CD1c-positive myeloid dendritic cell (primary cell): ENCODE results near the gene IFNL4.
A peak's percentile ranks its signal among the peaks of the same experiment; 100 is the strongest.
"Not testable (repeated sequence)": the region's sequence is repeated elsewhere in the genome, so short reads cannot be mapped to it uniquely, and the experiment has no call there.

Source experiments
- DNase-seq: peaks from one replicate; pipeline ENCODE4 v3.0.0-alpha.2; 2016; ENCODE audit errors: extremely low spot score

The IFNL4 gene

DNA sequence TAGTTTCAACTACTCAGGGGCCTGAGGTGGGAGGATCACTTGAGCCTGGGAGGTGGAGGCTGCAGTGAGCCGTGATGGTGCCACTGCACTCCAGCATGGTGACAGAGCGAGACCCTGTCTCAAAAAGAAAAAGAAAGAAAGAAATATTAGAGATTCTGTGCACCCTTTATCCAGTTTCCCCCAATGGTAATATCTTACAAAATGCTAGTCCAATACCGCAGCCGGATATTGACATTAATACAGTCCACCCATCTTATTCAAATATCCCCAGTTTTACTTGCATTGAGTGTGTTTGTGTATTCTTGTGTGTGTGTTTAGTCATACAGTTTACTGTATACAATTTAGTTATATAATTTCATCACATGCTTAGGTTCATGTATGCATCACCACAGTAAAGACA, 8.6 kb upstream of the IFNL4 start:
- DNase-seq, result no peak

DNA sequence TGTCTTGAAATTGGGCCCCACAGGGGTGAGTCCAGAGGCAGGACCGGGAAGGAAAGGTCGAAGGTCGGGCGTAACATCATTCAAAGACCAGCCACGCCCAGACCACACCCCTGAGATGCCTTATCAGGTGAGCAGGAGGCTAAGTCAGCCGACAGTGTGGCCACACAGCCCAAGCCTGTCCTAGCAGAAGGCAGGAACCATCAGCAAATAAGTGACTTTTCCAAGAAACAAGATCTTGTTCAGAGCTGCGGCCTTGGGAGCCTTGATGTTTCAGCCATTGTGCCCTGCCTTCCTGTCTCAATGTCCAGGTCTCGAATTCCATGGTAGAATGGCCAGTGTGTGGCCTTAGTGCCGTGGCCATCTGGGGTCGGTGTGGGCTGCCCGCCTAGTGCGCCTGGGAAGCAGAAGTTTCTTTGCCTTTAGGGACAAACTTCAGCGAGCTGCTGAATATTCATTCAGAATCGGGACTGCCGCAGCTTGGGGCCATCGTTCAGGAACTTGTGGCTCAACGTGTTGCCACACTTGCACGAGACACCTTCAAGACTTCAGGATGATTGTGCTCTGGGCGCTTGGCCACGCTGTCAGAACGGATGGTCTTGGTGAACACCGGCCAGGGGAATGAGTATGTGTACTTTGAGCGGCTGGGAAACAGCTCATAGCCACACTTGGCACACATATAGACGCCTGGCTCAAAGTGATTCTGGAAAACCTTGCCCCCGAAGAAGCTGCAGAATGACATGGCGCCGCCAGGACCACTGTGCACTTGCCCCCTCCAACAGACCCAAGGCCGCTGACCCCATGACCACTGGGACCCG, 6.1 kb upstream of the IFNL4 start:
- DNase-seq, result no peak

DNA sequence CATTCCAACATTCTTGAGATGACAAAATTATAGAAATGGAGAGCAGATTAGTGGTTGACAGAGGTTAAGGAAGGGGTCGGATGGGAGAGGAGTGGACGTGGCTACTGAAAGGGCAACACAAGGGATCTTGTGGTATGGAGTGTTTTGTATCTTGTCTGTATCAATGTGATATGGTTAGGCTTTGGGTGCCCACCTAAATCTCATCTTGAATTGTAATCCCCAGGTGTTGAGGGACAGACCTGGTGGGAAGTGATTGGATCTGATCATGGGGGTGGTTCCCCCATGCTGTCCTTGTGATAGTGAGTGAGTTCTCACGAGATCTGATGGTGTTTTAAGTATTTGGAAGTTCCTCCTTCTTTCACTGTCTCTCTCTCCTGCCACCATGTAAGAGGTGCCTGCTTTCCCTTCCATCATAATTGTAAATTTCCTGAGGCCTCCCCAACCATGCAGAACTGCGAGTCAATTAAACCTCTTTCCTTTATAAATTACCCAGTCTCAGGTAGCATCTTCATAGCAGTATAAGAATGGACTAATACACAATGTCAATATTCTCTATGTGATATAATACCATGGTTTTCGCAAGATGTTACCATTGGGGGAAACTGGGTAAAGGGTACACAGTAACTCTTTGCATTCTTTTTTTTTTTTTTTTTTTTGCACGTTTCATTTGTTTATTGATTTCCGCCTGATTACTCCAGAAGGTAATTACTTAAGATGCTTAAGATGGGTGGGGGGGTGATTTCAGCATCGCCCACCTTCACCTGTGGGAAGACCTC, 4.9 kb upstream of the IFNL4 start:
- DNase-seq, result no peak

DNA sequence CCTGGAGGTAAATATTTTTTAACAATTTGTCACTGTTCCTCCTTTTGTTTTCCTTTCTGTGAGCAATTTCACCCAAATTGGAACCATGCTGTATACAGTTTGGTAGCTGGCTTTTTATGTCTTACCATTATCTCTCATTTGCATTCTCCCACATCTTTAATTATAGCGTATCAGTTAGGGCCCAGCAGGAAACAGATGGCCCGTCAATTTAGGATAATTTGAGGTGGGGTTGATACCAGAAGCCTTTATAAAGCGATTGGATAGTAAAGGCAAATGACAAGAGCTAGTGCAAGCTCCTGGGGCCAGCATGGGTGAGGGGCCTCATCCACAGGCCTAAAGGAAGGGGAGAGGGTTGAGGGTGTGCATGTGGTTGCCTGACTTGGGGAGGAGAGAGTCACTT, 3.8 kb upstream of the IFNL4 start:
- DNase-seq, result no peak

DNA sequence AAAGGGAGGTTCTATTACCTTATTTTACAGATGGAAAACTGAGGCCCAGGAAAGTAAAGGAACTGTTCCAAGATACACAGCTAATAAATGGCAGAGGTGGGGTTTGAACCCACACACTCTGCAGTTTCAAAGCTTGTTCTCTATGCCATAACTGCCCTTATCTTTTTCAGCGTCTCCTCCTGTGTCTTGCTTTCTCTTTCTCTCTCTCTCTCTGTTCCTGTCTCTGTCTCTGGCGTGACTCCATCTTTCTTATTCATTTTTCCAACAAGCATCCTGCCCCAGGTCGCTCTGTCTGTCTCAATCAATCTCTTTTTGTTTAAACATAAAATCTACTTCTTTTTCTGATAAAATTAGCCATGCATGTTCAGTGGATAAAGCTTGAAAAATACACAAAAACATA, 3.2 kb upstream of the IFNL4 start:
- no peak for DNase-seq

DNA sequence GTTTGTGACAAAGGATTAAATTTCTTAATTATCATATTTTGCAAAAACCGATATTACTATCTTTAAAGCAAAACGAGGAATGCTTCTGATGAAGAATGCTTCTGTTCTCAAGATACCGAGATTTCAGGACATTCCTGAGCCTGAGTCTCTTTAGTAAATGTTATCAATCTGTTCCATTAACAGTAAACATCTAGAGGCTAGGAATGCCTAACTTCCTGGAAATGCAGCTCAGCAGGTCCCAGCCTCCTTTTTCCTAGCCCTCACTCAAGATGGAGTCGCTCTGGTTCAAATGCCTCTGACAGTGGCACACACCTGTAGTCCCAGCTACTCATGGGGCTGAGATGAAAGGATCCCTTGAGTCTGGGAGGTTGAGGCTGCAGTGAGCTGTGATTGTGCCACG, 2.4 kb upstream of the IFNL4 start:
- no peak for DNase-seq

DNA sequence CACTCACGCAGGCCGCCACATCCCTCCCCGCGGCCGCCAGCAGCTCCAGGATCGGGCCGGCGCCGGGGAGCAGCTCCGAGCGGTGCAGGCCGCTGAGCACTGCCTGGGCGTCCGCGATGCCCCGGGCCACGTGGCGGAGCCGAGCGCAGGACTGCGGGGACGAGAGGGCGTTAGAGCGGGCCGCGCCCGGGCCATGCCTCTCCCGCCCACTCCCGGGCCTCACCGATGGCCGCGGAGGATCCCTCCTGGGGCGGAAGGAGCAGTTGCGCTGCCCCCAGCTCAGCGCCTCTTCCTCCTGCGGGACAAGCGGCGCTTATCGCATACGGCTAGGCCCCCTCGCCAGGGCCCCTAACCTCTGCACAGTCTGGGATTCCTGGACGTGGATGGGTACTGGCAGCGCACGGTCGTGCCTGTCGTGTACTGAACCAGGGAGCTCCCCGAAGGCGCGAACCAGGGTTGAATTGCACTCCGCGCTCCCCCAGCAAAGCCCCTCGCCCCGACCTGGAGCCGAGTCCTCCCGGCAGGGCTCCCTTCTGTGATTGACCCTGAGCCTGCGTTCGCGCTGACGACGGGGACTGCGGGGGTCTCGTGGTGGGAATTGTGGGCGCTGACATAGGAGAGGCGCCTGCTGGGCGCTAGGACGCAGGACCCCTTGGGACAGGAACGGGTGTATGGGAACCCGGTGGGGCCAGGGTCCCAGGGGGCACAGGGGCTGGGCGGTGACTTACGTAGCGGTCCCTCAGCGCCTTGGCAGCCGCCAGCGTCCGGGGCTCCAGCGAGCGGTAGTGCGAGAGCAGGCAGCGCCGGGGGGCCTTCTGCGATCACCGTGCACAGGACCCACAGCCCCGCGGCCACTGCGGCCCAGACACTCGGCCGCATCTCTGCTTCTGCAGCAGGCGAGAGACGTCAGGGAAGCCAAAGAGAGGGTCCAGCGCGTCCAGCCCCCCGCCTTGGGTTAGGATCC, 673 bp downstream of the IFNL4 start:
- peak; percentile 31 for DNase-seq

DNA sequence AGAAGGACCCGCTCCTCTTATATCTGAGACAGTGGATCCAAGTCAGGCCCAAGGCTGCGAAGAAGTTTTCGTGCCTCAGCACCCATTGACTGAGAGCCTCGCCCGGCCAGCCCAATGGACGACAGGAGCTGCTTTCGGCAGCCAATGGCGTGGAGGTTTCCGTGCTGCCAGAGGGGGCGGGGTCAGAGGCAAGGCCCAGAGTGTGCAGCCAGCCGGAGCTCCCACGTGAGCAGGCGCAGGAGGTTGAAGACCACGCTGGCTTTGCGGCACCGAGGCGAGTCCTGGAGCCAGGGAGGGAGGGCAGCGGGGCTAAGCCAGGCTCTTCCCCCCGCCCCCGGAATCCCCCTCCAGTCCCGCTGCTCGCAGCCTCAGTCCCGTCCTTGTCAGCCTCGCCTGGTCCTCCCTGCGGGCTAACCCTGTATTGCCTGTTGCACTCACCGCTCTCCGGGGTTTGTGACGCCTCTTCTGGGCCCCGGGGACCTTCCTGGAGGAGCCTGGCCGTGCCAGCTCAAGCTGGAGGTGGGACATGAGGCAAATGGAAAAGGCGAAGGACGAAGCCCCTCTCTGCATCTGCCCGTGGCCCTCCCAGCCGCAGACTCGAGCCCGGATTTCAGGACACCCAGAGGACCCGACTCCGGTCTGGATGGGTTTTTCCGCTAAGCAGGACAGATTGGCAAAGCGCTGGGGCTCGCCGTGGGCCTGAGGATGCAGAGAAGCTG, 1.5 kb downstream of the IFNL4 start:
- no peak for DNase-seq

DNA sequence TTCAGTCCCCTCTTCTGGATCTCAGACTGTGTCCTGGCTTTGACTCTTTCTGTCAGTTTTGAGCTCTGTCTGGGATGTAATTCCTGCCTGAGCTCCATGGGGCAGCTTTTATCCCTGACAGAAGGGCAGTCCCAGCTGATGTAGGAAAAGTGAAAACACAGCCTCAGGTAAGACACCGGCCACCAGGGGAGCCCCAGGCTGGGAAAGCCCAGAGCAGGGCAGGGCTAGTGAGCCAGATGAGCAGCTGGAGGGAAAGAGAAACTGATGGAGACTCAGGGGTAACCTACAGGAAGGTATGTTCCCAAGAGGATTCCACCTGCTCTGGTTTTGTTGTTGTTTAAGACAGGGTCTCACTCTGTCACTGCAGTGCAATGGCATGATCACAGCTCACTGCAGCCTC, 3.5 kb downstream of the IFNL4 start:
- not testable (repeated sequence) for DNase-seq

DNA sequence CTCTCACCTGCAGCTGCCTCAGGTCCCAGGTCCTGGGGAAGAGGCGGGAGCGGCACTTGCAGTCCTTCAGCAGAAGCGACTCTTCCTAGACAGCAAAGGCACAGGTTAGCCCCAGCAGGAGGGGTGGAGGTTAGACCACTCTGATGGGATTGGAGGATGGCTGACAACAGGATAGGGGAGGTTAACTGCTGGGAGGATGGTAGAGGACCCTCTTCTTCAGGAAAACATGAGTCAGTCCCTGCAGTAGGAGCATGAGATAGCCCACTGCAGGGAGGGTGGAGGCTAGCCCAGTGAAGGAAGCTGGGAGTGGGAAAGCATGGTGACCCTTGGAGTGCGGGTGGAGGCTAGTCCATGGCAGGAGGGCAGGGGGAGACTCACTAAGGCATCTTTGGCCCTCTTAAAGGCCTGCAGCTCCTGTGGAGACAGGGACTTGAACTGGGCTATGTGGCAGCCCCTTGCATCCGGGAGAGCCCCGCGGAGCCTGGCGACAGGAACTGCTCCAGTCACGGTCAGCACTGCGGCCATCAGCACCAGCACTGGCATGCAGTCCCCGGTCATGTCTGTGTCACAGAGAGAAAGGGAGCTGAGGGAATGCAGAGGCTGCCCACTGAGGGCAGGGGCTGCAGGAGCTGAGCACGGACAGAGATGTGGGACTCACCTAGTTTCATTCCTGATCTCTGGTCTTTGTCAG, 4.1 kb downstream of the IFNL4 start, which contains the start of gene IFNL3:
Gene IFNL3, minus strand, starts transcription at position 597 of the 691 bp plus-strand sequence. Its CDS starts 39 bp downstream, at position 558.
- DNase-seq, result not testable (repeated sequence)

DNA sequence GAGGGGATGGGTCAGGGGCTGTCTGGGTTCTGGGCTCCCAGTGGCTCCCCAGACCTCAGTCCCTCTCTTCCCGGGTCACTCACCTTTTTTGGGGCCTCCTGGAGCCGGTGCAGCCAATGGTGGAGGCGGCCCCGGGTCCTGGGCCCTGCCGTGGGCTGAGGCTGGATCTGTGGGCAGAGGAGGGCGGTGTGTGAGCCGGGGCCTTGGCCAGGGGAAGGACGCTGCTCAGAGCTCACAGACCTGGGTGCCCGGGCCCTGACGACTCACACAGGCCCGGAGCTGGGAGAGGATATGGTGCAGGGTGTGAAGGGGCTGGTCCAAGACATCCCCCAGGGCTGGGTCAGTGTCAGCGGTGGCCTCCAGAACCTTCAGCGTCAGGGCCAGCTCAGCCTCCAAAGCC, 4.9 kb downstream of the IFNL4 start:
- not testable (repeated sequence) for DNase-seq

DNA sequence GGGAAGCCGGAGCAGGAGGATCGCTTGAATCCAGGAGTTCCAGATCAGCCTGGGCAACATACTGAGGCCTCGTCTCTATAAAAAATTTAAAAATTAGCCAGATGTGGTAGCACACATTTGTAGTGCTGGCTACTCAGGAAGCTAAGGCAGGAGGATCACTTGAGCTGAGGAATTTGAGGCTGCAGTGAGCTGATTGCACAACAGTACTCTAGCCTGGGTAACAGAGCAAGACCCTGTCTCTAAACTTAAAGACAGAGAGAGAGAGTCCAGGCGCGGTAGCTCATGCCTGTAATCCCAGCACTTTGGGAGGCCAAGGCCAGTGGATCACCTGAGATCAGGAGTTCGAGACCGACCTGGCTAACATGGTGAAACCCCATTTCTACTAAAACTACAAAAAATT, 8.2 kb downstream of the IFNL4 start:
- no peak for DNase-seq

DNA sequence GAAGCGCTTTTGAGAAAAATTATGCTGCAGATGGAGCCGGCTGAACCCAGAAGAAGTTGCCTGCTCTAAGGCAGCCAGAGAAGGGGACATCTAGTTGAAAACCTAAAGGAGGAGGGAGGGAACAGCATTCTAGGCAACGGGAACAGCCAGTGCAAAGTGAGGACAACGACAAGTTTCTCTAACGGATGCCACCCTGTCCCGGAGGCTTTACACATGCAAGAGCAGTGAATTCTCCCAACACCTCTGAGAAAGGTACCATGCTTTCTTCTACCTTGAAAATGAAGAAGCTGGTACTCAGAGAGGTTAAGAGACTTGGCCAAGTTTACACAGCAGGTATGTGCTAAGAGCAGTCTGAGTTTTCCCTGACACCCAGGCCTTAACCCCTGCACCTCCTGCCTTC, 9.7 kb downstream of the IFNL4 start:
- no peak for DNase-seq

DNA sequence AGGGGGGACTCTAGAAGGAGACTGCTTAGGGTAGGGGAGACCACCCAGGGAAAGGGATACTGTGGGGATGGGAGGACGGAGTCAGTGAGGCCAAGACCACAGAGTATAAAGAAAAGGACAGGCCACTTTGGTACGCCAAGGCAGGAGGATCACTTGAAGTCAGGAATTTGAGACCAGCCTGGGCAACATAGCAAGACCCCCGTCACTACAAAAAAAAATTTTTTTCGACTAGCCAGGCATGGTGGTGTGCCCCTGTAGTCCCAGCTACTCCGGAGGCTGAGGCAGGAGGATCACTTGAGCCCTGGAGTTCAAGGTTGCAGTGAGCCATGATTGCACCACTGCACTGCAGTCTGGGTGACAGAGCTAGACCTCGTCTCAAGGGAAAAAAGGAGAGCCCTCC, 10.4 kb downstream of the IFNL4 start:
- no peak for DNase-seq

DNA sequence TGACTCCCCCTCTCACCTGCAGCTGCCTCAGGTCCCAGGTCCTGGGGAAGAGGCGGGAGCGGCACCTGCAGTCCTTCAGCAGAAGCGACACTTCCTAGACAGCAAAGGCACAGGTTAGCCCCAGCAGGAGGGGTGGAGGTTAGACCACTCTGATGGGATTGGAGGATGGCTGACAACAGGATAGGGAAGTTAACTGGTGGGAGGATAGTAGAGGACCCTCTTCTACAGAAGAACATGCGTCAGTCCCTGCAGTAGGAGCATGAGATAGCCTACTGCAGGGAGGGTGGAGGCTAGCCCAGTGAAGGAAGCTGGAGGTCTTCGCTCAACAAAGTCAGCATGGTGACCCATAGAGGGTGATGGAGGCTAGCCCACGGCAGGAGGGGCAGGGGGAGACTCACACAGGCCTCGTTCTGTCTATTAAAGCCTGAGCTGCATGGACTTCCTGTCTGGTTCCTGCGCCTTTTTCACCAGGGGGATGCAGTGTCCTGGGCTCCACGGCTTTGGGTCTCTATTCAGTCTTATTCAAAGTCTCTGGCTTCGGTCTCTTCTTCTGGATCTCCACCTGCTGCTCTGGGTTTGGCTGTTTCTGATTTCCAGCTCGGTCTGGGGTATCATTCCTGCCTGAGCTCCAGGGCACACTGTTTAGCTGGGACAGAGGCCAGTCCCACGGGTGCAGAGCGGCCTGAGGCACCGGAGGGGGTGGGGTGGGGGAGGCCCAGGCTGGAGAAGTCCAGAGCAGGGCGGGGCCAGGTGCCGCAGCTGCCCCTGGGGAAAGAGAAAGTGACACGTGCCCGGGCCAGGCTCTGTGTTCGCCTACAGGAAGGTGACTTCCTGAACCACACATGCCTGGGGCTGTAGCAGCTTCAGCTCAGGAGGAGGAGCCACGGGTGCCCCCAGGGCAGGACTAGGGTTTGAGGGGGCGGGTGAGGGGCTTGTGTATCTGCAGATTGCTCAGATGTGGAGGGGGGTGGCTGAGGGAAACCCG, 11.2 kb downstream of the IFNL4 start:
- DNase-seq, result no peak

DNA sequence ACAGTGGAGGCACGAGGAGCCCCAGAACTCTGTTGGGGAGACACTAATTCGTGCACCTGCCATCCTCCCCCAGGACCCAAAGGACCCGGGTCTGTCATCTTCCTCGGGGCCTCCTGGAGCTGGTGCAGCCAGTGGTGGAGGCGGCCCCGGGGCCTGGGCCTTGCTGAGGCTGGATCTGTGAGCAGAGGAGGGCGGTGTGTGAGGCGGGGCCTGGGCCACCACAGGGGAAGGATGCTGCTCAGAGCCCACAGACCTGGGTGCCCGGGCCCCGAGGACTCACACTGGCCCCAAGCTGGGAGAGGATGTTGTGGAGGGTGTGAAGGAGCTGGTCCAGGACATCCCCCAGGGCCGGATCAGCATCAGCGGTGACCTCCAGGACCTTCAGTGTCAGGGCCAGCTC, 12.1 kb downstream of the IFNL4 start:
- DNase-seq, result no peak

DNA sequence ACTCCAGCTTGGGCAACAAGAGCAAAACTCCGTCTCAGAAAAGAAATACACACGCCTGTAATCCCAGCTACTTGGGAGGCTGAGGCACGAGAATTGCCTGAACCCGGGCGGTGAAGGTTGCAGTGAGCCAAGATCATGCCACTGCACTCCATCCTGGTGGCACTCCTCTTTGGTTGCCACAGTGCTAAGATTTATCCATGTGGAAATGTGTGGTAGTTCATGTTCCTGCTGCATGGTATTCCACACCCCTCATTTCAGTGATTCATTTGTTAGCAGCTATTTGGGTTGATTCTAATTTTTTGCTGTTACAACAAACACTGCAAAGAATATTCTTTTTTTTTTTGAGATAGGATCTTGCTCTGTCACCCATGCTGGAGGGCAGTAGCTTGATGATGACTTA, 15.9 kb downstream of the IFNL4 start:
- DNase-seq, result no peak

DNA sequence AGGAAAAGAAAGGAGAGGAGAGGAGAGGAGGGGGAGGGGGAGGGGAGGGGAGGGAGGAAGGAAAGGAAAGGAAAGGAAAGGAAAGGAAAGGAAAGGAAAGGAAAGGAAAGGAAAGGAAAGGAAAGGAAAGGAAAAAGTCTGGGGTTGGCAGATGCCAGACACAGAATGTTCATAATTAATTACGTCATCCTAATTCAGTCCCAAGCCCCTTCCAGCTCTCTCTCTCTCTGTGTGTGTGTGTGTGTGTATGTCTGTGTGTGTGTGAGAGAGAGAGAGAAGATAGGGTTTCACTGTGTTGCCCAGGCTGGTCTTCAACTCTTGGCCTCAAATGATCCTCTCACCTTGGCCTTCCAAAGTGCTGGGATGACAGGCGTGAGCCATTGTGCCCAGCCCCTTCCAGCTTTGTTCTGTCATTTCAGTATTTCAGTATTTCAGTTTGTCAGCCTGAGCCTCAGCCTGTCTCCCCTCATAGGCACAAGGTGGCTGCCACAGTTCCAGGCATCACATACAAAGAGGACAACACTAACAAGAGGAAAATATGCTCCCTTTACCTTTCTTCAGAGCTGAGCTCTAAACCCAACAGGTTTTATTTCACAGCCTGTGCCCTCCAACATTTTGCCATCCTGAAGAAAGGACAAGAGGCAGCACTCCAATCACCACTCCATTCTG, 18.4 kb downstream of the IFNL4 start:
- DNase-seq, result no peak

DNA sequence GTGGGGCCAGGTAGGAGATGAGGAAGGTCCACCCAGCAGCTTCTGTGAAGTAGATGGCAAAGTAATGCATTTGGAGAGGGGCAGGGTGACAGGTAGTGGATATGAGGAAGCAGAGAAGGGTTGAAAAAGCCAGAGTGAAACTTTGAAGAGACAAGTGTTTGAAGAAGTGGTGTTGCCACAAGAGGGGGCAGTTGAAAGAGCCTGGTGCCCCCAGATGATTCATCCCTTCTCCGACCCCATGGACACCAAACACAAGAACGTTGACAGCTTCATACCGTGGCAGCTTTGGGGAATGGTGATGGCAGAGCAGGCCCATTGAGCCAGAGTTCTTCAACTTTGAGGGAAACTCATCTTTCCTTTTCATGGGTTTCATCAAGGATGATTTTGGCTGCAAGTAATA, 23.7 kb downstream of the IFNL4 start:
- no peak for DNase-seq
